ENCODE results near the gene CAPG.
"Not testable (repeated sequence)": the region's sequence is repeated elsewhere in the genome, so short reads cannot be mapped to it uniquely, and the experiment has no call there.

The CAPG gene

GRCh38 chr2:85396531-85397470, 13.4 kb downstream of the CAPG start:
- no peak for DNase-seq

- no peak for DNase-seq
These were observed 14.2 kb downstream of the CAPG start for GRCh38 chr2:85395912-85396475.

- no peak for DNase-seq
These were observed 15.2 kb downstream of the CAPG start for GRCh38 chr2:85394976-85395375.

- peak in 1 of 3 experiments; percentile 22 for DNase-seq
These were observed 15.9 kb downstream of the CAPG start for GRCh38 chr2:85394261-85394681.

- DNase-seq = no peak
These were observed 16.3 kb downstream of the CAPG start for GRCh38 chr2:85393836-85394235.

- DNase-seq = no peak
These were observed 19.1 kb downstream of the CAPG start for GRCh38 chr2:85390941-85391669.

GRCh38 chr2:85388878-85389538, 21.2 kb downstream of the CAPG start:
- no peak for DNase-seq

GRCh38 chr2:85387754-85388153, 22.4 kb downstream of the CAPG start:
- no peak for DNase-seq

- DNase-seq = no peak
These were observed 24.4 kb downstream of the CAPG start for GRCh38 chr2:85385746-85386145.

- no peak for DNase-seq
These were observed 26.3 kb downstream of the CAPG start for GRCh38 chr2:85383850-85384249.

- DNase-seq = not testable (repeated sequence)
These were observed 27.0 kb downstream of the CAPG start for GRCh38 chr2:85383151-85383550.

- DNase-seq = no peak
These were observed 30.1 kb downstream of the CAPG start for GRCh38 chr2:85380048-85380447.

- no peak for DNase-seq
These were observed 31.9 kb downstream of the CAPG start for GRCh38 chr2:85378257-85378656.

- DNase-seq = no peak
These were observed 33.1 kb downstream of the CAPG start for GRCh38 chr2:85377083-85377482.

GRCh38 chr2:85376291-85377065, 33.7 kb downstream of the CAPG start:
- no peak for DNase-seq

- DNase-seq = no peak
These were observed 39.1 kb downstream of the CAPG start for GRCh38 chr2:85371045-85371444.

GRCh38 chr2:85369500-85369899, 40.7 kb downstream of the CAPG start:
- peak in 1 of 3 experiments; percentile 0 for DNase-seq

- no peak for DNase-seq
These were observed 41.2 kb downstream of the CAPG start for GRCh38 chr2:85368921-85369320.

GRCh38 chr2:85367180-85367579, 43.0 kb downstream of the CAPG start:
- no peak for DNase-seq

- DNase-seq = not testable (repeated sequence)
These were observed 47.3 kb downstream of the CAPG start for GRCh38 chr2:85362653-85363387.

GRCh38 chr2:85357736-85358135, 52.4 kb downstream of the CAPG start:
- no peak for DNase-seq

- DNase-seq = no peak
These were observed 54.0 kb downstream of the CAPG start for GRCh38 chr2:85356186-85356585.

Measured in NCI-H1417 (cell line).